KMS-11 (cell line): ENCODE measurements around the gene PKN1.
"Not testable (repeated sequence)": the region's sequence is repeated elsewhere in the genome, so short reads cannot be mapped to it uniquely, and the experiment has no call there.

Experiments used
- H2AFZ ChIP-seq: fragments of 200-600 bp; sonication (generic); 2 replicates; pipeline ENCODE4 v1.6.1; 2016; ENCODE audit warnings: antibody characterized with exemption, mixed run types, low read depth
- H3K27ac ChIP-seq: fragments of 200-600 bp; sonication (generic); 2 replicates; pipeline ENCODE4 v1.6.1; 2016; ENCODE audit warnings: mild to moderate bottlenecking, mixed run types
- H3K27me3 ChIP-seq: fragments of 200-600 bp; sonication (generic); 2 replicates; pipeline ENCODE4 v1.6.1; 2017; ENCODE audit warnings: mild to moderate bottlenecking, low read depth, mixed run types, moderate library complexity; ENCODE audit not compliant: insufficient read depth
- H3K36me3 ChIP-seq: fragments of 200-600 bp; sonication (generic); 2 replicates; pipeline ENCODE4 v1.6.1; 2017; ENCODE audit warnings: mild to moderate bottlenecking, mixed run types; ENCODE audit not compliant: insufficient read depth
- H3K4me1 ChIP-seq: fragments of 200-600 bp; sonication (generic); 2 replicates; pipeline ENCODE4 v1.6.1; 2016; ENCODE audit warnings: mild to moderate bottlenecking, low read depth, mixed run types; ENCODE audit not compliant: poor library complexity, severe bottlenecking
- H3K4me2 ChIP-seq: fragments of 200-600 bp; sonication (generic); 2 replicates; pipeline ENCODE4 v1.7.0; 2016; ENCODE audit warnings: mild to moderate bottlenecking, mixed run types
- H3K4me3 ChIP-seq: fragments of 200-600 bp; sonication (generic); IDR thresholded peaks from 2 replicates; pipeline ENCODE4 v1.6.1; 2017; ENCODE audit warnings: low read depth, low read length, mixed read lengths; ENCODE audit not compliant: insufficient read depth
- H3K79me2 ChIP-seq: fragments of 200-600 bp; sonication (generic); 2 replicates; pipeline ENCODE4 v1.6.1; 2016; ENCODE audit warnings: low read depth, mixed run types; ENCODE audit not compliant: insufficient read depth
- H3K9ac ChIP-seq: fragments of 200-600 bp; sonication (generic); 2 replicates; pipeline ENCODE4 v1.6.1; 2016; ENCODE audit warnings: mild to moderate bottlenecking, mixed run types
- H4K20me1 ChIP-seq: fragments of 200-600 bp; sonication (generic); 2 replicates; pipeline ENCODE4 v1.6.1; 2016; ENCODE audit warnings: mild to moderate bottlenecking, mixed run types; ENCODE audit not compliant: insufficient read depth
- TF ChIP-seq, protein P1 (sequence below): fragments of 200-600 bp; sonication (generic); conservative IDR thresholded peaks from 2 replicates; pipeline ENCODE4 v1.6.1; 2017; ENCODE audit warnings: low read depth, mild to moderate bottlenecking, antibody characterized with exemption, low read length, moderate library complexity, mixed read lengths

PKN1 gene

DNA sequence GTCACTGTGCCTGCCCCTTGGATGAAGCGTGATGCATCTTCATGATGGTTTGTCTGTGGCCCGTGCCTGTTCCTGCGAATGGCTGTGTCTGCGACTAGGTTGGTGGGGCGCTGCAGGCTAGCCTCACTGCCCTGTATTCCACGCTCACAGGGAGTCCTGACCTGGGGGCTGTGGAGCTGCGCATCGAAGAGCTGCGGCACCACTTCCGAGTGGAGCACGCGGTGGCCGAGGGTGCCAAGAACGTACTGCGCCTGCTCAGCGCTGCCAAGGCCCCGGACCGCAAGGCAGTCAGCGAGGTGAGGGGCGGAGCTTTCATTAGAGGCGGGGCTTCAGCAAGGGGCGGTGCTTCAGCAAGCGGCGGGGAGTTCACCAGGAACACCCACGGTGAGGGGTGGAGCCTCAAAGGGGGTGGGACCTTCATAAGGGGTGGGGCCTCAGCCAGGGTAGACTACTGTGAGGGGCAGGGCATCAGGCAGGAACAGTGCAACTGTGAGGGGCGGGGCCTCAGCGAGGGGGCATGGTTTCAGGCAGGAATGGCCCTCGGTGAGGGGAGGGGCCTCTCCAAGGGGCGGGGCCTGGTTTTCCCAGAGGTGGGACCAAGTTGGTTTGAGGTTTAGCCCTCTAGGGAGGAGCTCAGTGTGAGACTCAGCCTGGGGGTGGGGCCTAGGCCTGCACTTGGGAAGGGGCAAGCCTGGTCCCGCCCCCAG lies 17.2 kb downstream of the PKN1 start:
- H3K4me2 ChIP-seq = no peak overlapping the region
- no peaks in the 10 kb centered on the region for H3K79me2 ChIP-seq
- no peak overlapping the region for H3K4me3 ChIP-seq
- H3K9ac ChIP-seq = no peak overlapping the region
- H3K27ac ChIP-seq = no peak overlapping the region
- no peaks in the 10 kb centered on the region for H3K4me1 ChIP-seq
- H3K27me3 ChIP-seq = no peaks in the 10 kb centered on the region
- no peaks in the 10 kb centered on the region for H3K36me3 ChIP-seq
- H4K20me1 ChIP-seq = no peaks in the 10 kb centered on the region
- H2AFZ ChIP-seq = no peak overlapping the region
- TF ChIP-seq, protein P1, sequence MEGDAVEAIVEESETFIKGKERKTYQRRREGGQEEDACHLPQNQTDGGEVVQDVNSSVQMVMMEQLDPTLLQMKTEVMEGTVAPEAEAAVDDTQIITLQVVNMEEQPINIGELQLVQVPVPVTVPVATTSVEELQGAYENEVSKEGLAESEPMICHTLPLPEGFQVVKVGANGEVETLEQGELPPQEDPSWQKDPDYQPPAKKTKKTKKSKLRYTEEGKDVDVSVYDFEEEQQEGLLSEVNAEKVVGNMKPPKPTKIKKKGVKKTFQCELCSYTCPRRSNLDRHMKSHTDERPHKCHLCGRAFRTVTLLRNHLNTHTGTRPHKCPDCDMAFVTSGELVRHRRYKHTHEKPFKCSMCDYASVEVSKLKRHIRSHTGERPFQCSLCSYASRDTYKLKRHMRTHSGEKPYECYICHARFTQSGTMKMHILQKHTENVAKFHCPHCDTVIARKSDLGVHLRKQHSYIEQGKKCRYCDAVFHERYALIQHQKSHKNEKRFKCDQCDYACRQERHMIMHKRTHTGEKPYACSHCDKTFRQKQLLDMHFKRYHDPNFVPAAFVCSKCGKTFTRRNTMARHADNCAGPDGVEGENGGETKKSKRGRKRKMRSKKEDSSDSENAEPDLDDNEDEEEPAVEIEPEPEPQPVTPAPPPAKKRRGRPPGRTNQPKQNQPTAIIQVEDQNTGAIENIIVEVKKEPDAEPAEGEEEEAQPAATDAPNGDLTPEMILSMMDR = no peak

DNA sequence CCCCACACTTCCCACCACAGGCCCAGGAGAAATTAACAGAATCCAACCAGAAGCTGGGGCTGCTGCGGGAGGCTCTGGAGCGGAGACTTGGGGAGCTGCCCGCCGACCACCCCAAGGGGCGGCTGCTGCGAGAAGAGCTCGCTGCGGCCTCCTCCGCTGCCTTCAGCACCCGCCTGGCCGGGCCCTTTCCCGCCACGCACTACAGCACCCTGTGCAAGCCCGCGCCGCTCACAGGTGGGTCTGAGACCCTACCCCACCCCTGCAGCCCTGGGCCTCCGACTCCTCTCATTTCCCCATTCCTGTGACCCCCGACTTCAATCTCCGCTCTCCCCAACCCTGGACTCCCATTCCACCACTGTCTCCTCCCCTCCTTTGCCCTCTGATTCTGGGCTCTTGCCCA lies 17.8 kb downstream of the PKN1 start:
- no peak overlapping the region for H3K4me3 ChIP-seq
- no peaks in the 10 kb centered on the region for H4K20me1 ChIP-seq
- H2AFZ ChIP-seq = no peak overlapping the region
- TF ChIP-seq, protein P1 = no peak
- no peak overlapping the region for H3K27ac ChIP-seq
- H3K79me2 ChIP-seq = no peaks in the 10 kb centered on the region
- no peaks in the 10 kb centered on the region for H3K4me1 ChIP-seq
- H3K4me2 ChIP-seq = no peak overlapping the region
- no peaks in the 10 kb centered on the region for H3K36me3 ChIP-seq
- H3K9ac ChIP-seq = no peak overlapping the region
- H3K27me3 ChIP-seq = no peaks in the 10 kb centered on the region

DNA sequence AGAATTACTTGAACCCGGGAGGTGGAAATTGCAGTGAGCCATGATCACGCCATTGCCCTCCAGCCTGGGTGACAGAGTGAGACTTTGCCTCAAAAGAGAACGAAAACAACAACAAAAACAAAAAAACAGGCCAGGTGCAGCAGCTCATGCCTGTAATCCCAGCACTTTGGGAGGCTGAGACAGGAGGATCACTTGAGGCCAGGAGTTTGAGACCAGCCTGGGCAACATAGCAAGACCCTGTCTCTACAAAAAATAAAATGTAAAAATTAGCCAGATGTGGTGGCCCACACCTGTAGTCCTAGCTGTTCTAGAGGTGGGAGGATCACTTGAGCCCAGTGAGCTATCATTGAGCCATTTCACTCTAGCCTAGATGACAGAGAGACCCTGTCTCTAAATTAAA lies 19.2 kb downstream of the PKN1 start:
- H3K36me3 ChIP-seq, H3K27me3 ChIP-seq, H2AFZ ChIP-seq, H3K4me3 ChIP-seq, H3K9ac ChIP-seq, H3K27ac ChIP-seq, H3K4me1 ChIP-seq, H3K4me2 ChIP-seq, H4K20me1 ChIP-seq, H3K79me2 ChIP-seq: not testable (repeated sequence)

DNA sequence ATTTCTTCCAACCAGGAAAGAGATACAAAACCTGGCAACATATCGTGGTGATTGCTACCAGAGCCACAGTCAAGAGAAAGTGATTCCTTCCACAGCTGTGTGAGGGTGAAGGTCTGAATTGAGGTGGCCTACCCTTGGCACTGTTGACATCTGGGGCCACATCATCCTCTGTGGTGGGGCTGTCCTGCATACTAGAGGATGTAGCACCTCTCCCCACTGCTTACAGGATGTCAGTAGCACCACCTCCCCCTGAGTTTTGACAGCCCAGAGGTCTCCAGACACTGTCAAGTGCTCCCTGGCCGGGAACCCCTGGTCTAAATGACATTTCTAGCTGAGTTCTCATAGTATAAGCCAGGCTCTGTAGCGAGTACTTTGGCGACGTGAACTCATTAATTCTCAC lies 26.6 kb downstream of the PKN1 start:
- no peaks in the 10 kb centered on the region for H3K79me2 ChIP-seq
- no peak overlapping the region for H3K4me3 ChIP-seq
- TF ChIP-seq, protein P1 = no peak
- H3K9ac ChIP-seq = no peak overlapping the region
- H3K4me1 ChIP-seq = no peaks in the 10 kb centered on the region
- no peak overlapping the region for H3K4me2 ChIP-seq
- no peak overlapping the region for H3K27ac ChIP-seq
- H4K20me1 ChIP-seq = no peaks in the 10 kb centered on the region
- H3K36me3 ChIP-seq = no peaks in the 10 kb centered on the region
- H2AFZ ChIP-seq = no peak overlapping the region
- H3K27me3 ChIP-seq = no peaks in the 10 kb centered on the region

DNA sequence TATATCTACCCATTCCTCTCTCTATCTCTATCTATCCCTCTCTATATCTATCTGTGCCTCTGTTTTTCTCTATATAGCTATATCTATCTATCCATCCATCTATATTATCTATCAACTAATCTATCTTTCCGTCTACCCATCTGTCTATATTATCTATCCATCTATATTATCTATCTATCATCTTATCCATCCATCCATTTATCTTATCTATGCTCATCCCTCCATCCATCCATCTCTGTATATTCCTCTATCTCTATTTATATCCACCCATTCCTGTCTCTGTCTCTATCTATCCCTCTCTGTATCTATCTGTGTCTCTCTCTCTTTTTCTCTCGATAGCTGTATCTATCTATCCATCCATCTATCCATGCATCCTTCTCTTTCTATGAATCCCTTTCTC lies 27.8 kb downstream of the PKN1 start:
- H3K9ac ChIP-seq = no peak overlapping the region
- H3K79me2 ChIP-seq = no peaks in the 10 kb centered on the region
- H3K36me3 ChIP-seq = no peaks in the 10 kb centered on the region
- no peak overlapping the region for H3K4me3 ChIP-seq
- no peaks in the 10 kb centered on the region for H3K27me3 ChIP-seq
- TF ChIP-seq, protein P1 = no peak
- H3K4me2 ChIP-seq = no peak overlapping the region
- no peak overlapping the region for H2AFZ ChIP-seq
- H3K27ac ChIP-seq = no peak overlapping the region
- H4K20me1 ChIP-seq = no peaks in the 10 kb centered on the region
- no peaks in the 10 kb centered on the region for H3K4me1 ChIP-seq

DNA sequence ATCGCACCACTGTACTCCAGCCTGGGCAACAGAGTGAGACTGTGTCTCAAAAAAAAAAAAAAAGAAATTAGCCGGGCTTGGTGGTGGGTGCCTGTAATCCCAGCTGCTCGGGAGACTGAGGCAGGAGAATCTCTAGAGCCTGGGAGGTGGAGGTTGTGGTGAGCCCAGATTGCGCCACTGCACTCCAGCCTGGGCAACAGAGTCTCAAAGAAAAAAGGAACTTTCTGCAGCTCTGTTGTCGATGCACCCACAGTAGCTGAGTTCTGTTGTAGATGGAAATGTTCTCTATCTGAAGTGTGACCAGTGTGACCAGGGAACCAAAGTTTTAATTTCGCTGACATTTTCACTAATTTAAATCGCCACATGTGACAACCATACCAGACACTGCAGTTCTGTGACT lies 29.3 kb downstream of the PKN1 start:
- H3K9ac ChIP-seq, H3K79me2 ChIP-seq, H3K27me3 ChIP-seq, H3K4me2 ChIP-seq, H3K27ac ChIP-seq, H4K20me1 ChIP-seq, H3K36me3 ChIP-seq, H2AFZ ChIP-seq, H3K4me3 ChIP-seq, H3K4me1 ChIP-seq: not testable (repeated sequence)
